H9 (cell line): ENCODE data around the gene HEPH. TPM values are rescaled to one million over a fixed set of nuclear protein-coding genes. Genes with fewer than 3 reads are reported as not detected.

Experiments used
- DNase-seq: peaks from one replicate; pipeline ENCODE4 v3.0.0-alpha.2; 2017
- H2AFZ ChIP-seq: one replicate; pipeline ENCODE4 v1.6.1; 2013; ENCODE audit warnings: mild to moderate bottlenecking, low read length, control low read depth, moderate library complexity
- H2AK5ac ChIP-seq: 2 replicates; pipeline ENCODE4 v1.6.1; 2013; ENCODE audit warnings: low read length, control low read depth, mixed read lengths; ENCODE audit not compliant: insufficient read length
- H2BK120ac ChIP-seq: one replicate; pipeline ENCODE4 v1.6.1; 2013; ENCODE audit warnings: low read depth, mild to moderate bottlenecking, low read length, control low read depth, inconsistent platforms; ENCODE audit not compliant: poor library complexity, severe bottlenecking
- H2BK12ac ChIP-seq: 2 replicates; pipeline ENCODE4 v1.6.1; 2013; ENCODE audit warnings: low read length, control low read depth, mixed read lengths, low read depth; ENCODE audit not compliant: insufficient read length
- H2BK15ac ChIP-seq: 2 replicates; pipeline ENCODE4 v1.6.1; 2013; ENCODE audit warnings: low read depth, low read length, control low read depth
- H2BK20ac ChIP-seq: one replicate; pipeline ENCODE4 v1.6.1; 2013; ENCODE audit warnings: low read depth, mild to moderate bottlenecking, low read length, control low read depth, inconsistent platforms; ENCODE audit not compliant: poor library complexity, severe bottlenecking
- H2BK5ac ChIP-seq: 2 replicates; pipeline ENCODE4 v1.6.1; 2013; ENCODE audit warnings: low read length, control low read depth, mixed read lengths; ENCODE audit not compliant: insufficient read length
- H3K14ac ChIP-seq: 2 replicates; pipeline ENCODE4 v1.6.1; 2013; ENCODE audit warnings: low read length, control low read depth; ENCODE audit not compliant: insufficient read depth
- H3K18ac ChIP-seq: 2 replicates; pipeline ENCODE4 v1.6.1; 2013; ENCODE audit warnings: low read depth, mild to moderate bottlenecking, mixed read lengths, low read length, control low read depth; ENCODE audit not compliant: insufficient read length
- H3K23ac ChIP-seq: 2 replicates; pipeline ENCODE4 v1.6.1; 2013; ENCODE audit warnings: low read length, control low read depth, mixed read lengths, low read depth; ENCODE audit not compliant: insufficient read length
- H3K23me2 ChIP-seq: 2 replicates; pipeline ENCODE4 v1.6.1; 2013; ENCODE audit warnings: low read depth, mild to moderate bottlenecking, mixed read lengths, low read length, control low read depth; ENCODE audit not compliant: insufficient read length, poor library complexity, severe bottlenecking
- H3K27ac ChIP-seq: 2 replicates; pipeline ENCODE4 v1.5.1; 2013; ENCODE audit warnings: low read length, control low read depth, mixed read lengths, low read depth; ENCODE audit not compliant: insufficient read length
- H3K27me3 ChIP-seq: 2 replicates; pipeline ENCODE4 v1.6.1; 2013; ENCODE audit warnings: low read length, control low read depth, inconsistent platforms; ENCODE audit not compliant: insufficient read depth
- H3K4ac ChIP-seq: 2 replicates; pipeline ENCODE4 v1.6.1; 2013; ENCODE audit warnings: low read depth, mild to moderate bottlenecking, control low read depth, inconsistent platforms, low read length, moderate library complexity
- H3K4me1 ChIP-seq: 2 replicates; pipeline ENCODE4 v1.6.1; 2013; ENCODE audit warnings: low read length, control low read depth, inconsistent platforms; ENCODE audit not compliant: insufficient read depth
- H3K4me2 ChIP-seq: 2 replicates; pipeline ENCODE4 v1.6.1; 2013; ENCODE audit warnings: low read length, control low read depth, mixed read lengths; ENCODE audit not compliant: insufficient read length, insufficient read depth
- H3K56ac ChIP-seq: 2 replicates; pipeline ENCODE4 v1.6.1; 2013; ENCODE audit warnings: low read depth, mild to moderate bottlenecking, mixed read lengths, low read length, control low read depth; ENCODE audit not compliant: insufficient read length
- H3K79me1 ChIP-seq: 2 replicates; pipeline ENCODE4 v1.6.1; 2013; ENCODE audit warnings: low read depth, mild to moderate bottlenecking, moderate library complexity, low read length, control low read depth, inconsistent platforms; ENCODE audit not compliant: insufficient read depth, poor library complexity, severe bottlenecking
- H3K79me2 ChIP-seq: 2 replicates; pipeline ENCODE4 v1.6.1; 2013; ENCODE audit warnings: low read length, control low read depth, inconsistent platforms; ENCODE audit not compliant: insufficient read depth
- H3K9ac ChIP-seq: 2 replicates; pipeline ENCODE4 v1.6.1; 2013; ENCODE audit warnings: low read length, control low read depth, mixed read lengths; ENCODE audit not compliant: insufficient read length; ENCODE audit errors: extremely low read depth
- H3K9me3 ChIP-seq: one replicate; pipeline ENCODE4 v1.6.1; 2013; ENCODE audit warnings: low read depth, low read length, inconsistent platforms; ENCODE audit not compliant: control insufficient read depth
- H3T11ph ChIP-seq: one replicate; pipeline ENCODE4 v1.6.1; 2013; ENCODE audit warnings: mild to moderate bottlenecking, low read length, control low read depth, inconsistent platforms
- H4K20me1 ChIP-seq: one replicate; pipeline ENCODE4 v1.6.1; 2013; ENCODE audit not compliant: control insufficient read depth, insufficient read length, insufficient read depth
- H4K5ac ChIP-seq: 2 replicates; pipeline ENCODE4 v1.6.1; 2013; ENCODE audit warnings: low read depth, mild to moderate bottlenecking, mixed read lengths, low read length, control low read depth; ENCODE audit not compliant: insufficient read length
- H4K8ac ChIP-seq: replicated peaks from 2 replicates; pipeline ENCODE4 v1.6.1; 2013; ENCODE audit warnings: low read length, control low read depth, mixed read lengths, low read depth; ENCODE audit not compliant: insufficient read length
- H4K91ac ChIP-seq: 2 replicates; pipeline ENCODE4 v1.6.1; 2013; ENCODE audit warnings: low read depth, mild to moderate bottlenecking, moderate library complexity, mixed read lengths, low read length, control low read depth; ENCODE audit not compliant: insufficient read length
- H3K27ac Mint-ChIP-seq, 3 experiments: 2 replicates in 2 of 3; 3 replicates in 1 of 3; pipeline ENCODE4 v1.8.0; 2020 to 2021; ENCODE audit warnings: mixed read lengths in 3 of 3, mild to moderate bottlenecking in 1 of 3, moderate library complexity in 1 of 3
- H3K27me3 Mint-ChIP-seq: 2 replicates; pipeline ENCODE4 v1.8.0; 2021; ENCODE audit warnings: low read depth, mild to moderate bottlenecking, moderate library complexity, mixed read lengths
- H3K36me3 Mint-ChIP-seq, 3 experiments: 2 replicates in 2 of 3; 3 replicates in 1 of 3; pipeline ENCODE4 v1.8.0; 2020 to 2021; ENCODE audit warnings: low read depth in 3 of 3, mixed read lengths in 3 of 3; ENCODE audit not compliant: insufficient read depth in 1 of 3
- H3K4me1 Mint-ChIP-seq, 2 experiments: 2 replicates each; pipeline ENCODE4 v1.8.0; 2020; ENCODE audit warnings: mixed read lengths in 2 of 2
- H3K4me3 Mint-ChIP-seq, 2 experiments: 2 replicates in 1 of 2; 3 replicates in 1 of 2; pipeline ENCODE4 v1.8.0; 2020 to 2021; ENCODE audit warnings: mild to moderate bottlenecking in 2 of 2, mixed read lengths in 2 of 2, moderate library complexity in 1 of 2
- H3K9me3 Mint-ChIP-seq, 2 experiments: 2 replicates in 1 of 2; 3 replicates in 1 of 2; pipeline ENCODE4 v1.8.0; 2020; ENCODE audit warnings: mild to moderate bottlenecking in 2 of 2, mixed read lengths in 2 of 2, moderate library complexity in 1 of 2
- CTCF ChIP-seq: fragments of 200-600 bp; sonication (generic); conservative IDR thresholded peaks from 3 replicates; pipeline ENCODE4 v1.8.0; 2021; ENCODE audit warnings: antibody characterized with exemption, mild to moderate bottlenecking
- WGBS: extraction: QIAGEN DNeasy Blood & Tissue Kit; methylation state at CpG from one replicate; pipeline ENCODE4 v1.1.7; 2013; ENCODE audit warnings: missing lambda C conversion rate, low lambda C conversion rate, mixed read lengths; ENCODE audit not compliant: insufficient read length; ENCODE audit errors: extremely low coverage; 5-methylcytosine and 5-hydroxymethylcytosine counted together
- total RNA-seq: library from RNA; stranded (reverse); gene quantifications from 2 replicates; pipeline ENCODE4 v1.2.1, GENCODE V29; 2021

Gene HEPH
- total RNA-seq, 1 experiment from 2014 or later, result 60.6 TPM

GRCh38 chrX:66176134-66176533 is 12.1 kb downstream of the HEPH start:
- no peak overlapping the region for H3K18ac ChIP-seq
- peaks cover 65 to 68% of the 10 kb centered on the region in 2 experiments for H3K9me3 Mint-ChIP-seq
- H3K4me2 ChIP-seq, result no peak overlapping the region
- no peak overlapping the region for H3K14ac ChIP-seq
- H3K4me1 Mint-ChIP-seq, result no peaks in the 10 kb centered on the region
- no peak overlapping the region for H2AFZ ChIP-seq
- no peak overlapping the region for H2BK15ac ChIP-seq
- H3K9me3 ChIP-seq, result peaks cover 17% of the 10 kb centered on the region
- no peak overlapping the region for H3K9ac ChIP-seq
- no peak overlapping the region for H3K27ac ChIP-seq
- H4K91ac ChIP-seq, result no peak overlapping the region
- H3K27ac Mint-ChIP-seq, result no peak overlapping the region
- H3T11ph ChIP-seq, result no peak overlapping the region
- no peak overlapping the region for H2BK5ac ChIP-seq
- no peak overlapping the region for H2BK12ac ChIP-seq
- H2BK120ac ChIP-seq, result no peak overlapping the region
- H3K23ac ChIP-seq, result no peak overlapping the region
- H3K4me3 Mint-ChIP-seq, result no peak overlapping the region
- H4K5ac ChIP-seq, result no peak overlapping the region
- no peak for DNase-seq
- no CpG with 5 or more reads among the region's 1 CpG for WGBS
- no peak overlapping the region for H2AK5ac ChIP-seq
- no peak overlapping the region for H3K56ac ChIP-seq
- H3K4ac ChIP-seq, result no peak overlapping the region
- H3K79me1 ChIP-seq, result no peaks in the 10 kb centered on the region
- no peak overlapping the region for H4K8ac ChIP-seq
- H3K4me1 ChIP-seq, result no peaks in the 10 kb centered on the region
- no peak for TF ChIP-seq CTCF
- H3K79me2 ChIP-seq, result no peaks in the 10 kb centered on the region
- H3K23me2 ChIP-seq, result no peaks in the 10 kb centered on the region
- H3K36me3 Mint-ChIP-seq, result peaks cover 67 to 78% (median 77%) of the 10 kb centered on the region in 3 experiments
- H3K27me3 ChIP-seq, result no peaks in the 10 kb centered on the region
- H3K27me3 Mint-ChIP-seq, result no peaks in the 10 kb centered on the region
- no peaks in the 10 kb centered on the region for H4K20me1 ChIP-seq
- no peak overlapping the region for H2BK20ac ChIP-seq
